CD4-positive, alpha-beta T cell treated with Interleukin-15 for 4 hours (primary cell): ENCODE data around the gene DENND1C.

Experiments used
- DNase-seq: peaks from one replicate; pipeline ENCODE4 v3.0.0-alpha.2; 2020; ENCODE audit warnings: low spot score

Gene DENND1C

GRCh38 chr19:6478815-6479214 lies 2.8 kb downstream of the DENND1C start:
- no peak for DNase-seq

- no peak for DNase-seq
Measured at GRCh38 chr19:6476896-6477431, 4.6 kb downstream of the DENND1C start.

- peak; percentile 36 for DNase-seq
Measured at GRCh38 chr19:6476155-6476895, 5.3 kb downstream of the DENND1C start.

- no peak for DNase-seq
Measured at GRCh38 chr19:6475321-6476108, 6.1 kb downstream of the DENND1C start.

GRCh38 chr19:6473647-6474046 lies 7.9 kb downstream of the DENND1C start:
- DNase-seq, result no peak

- no peak for DNase-seq
Measured at GRCh38 chr19:6472713-6473112, 8.9 kb downstream of the DENND1C start.

- no peak for DNase-seq
Measured at GRCh38 chr19:6471076-6471475, 10.5 kb downstream of the DENND1C start.

GRCh38 chr19:6470173-6470572 lies 11.4 kb downstream of the DENND1C start:
- DNase-seq, result no peak

GRCh38 chr19:6467384-6467783 lies 14.2 kb downstream of the DENND1C start:
- DNase-seq, result no peak

GRCh38 chr19:6466526-6467248 lies 14.9 kb downstream of the DENND1C start:
- DNase-seq, result no peak

- no peak for DNase-seq
Measured at GRCh38 chr19:6465663-6466062, 15.9 kb downstream of the DENND1C start.

GRCh38 chr19:6465006-6465405 lies 16.6 kb downstream of the DENND1C start:
- DNase-seq, result no peak

GRCh38 chr19:6464070-6464873 lies 17.3 kb downstream of the DENND1C start, which contains the start of gene CRB3:
TSS of gene CRB3 (plus strand) at chr19:6464271. CDS start at chr19:6464702, 431 bp downstream.
- DNase-seq, result peak; percentile 54

- DNase-seq, result peak; percentile 98
Measured at GRCh38 chr19:6460099-6460884, 21.3 kb downstream of the DENND1C start.

- peak; percentile 57 for DNase-seq
Measured at GRCh38 chr19:6459262-6460098, 22.1 kb downstream of the DENND1C start, which contains the start of gene SLC25A23. TSS of gene SLC25A23 (minus strand) at chr19:6459792. CDS start at chr19:6459628, 164 bp downstream.

GRCh38 chr19:6458695-6459261 lies 22.8 kb downstream of the DENND1C start:
- no peak for DNase-seq

- no peak for DNase-seq
Measured at GRCh38 chr19:6457958-6458694, 23.5 kb downstream of the DENND1C start.

- DNase-seq, result no peak
Measured at GRCh38 chr19:6455924-6456323, 25.7 kb downstream of the DENND1C start.
